ENCODE measurements around the gene ARHGEF19.
"Not testable (repeated sequence)": the region's sequence is repeated elsewhere in the genome, so short reads cannot be mapped to it uniquely, and the experiment has no call there.

ARHGEF19 gene

GRCh38 chr1:16170283-16170673, 42.2 kb downstream of the ARHGEF19 start:
- no peaks in the 10 kb centered on the region for H3K36me3 ChIP-seq (ENCODE audit: control insufficient read depth, insufficient read depth, low read length)
- no peak overlapping the region for H3K9ac ChIP-seq (ENCODE audit: low read length)
- peaks cover 75% of the 10 kb centered on the region for H3K4me1 ChIP-seq (ENCODE audit: control insufficient read depth, insufficient read depth, low read length)
- H3K4me3 ChIP-seq (ENCODE audit: low read length), result no peak overlapping the region
- no peaks in the 10 kb centered on the region for H3K27me3 ChIP-seq (ENCODE audit: control insufficient read depth, insufficient read depth, low read length)
- no peaks in the 10 kb centered on the region for H3K9me3 ChIP-seq (ENCODE audit: control insufficient read depth, low read length)

DNA sequence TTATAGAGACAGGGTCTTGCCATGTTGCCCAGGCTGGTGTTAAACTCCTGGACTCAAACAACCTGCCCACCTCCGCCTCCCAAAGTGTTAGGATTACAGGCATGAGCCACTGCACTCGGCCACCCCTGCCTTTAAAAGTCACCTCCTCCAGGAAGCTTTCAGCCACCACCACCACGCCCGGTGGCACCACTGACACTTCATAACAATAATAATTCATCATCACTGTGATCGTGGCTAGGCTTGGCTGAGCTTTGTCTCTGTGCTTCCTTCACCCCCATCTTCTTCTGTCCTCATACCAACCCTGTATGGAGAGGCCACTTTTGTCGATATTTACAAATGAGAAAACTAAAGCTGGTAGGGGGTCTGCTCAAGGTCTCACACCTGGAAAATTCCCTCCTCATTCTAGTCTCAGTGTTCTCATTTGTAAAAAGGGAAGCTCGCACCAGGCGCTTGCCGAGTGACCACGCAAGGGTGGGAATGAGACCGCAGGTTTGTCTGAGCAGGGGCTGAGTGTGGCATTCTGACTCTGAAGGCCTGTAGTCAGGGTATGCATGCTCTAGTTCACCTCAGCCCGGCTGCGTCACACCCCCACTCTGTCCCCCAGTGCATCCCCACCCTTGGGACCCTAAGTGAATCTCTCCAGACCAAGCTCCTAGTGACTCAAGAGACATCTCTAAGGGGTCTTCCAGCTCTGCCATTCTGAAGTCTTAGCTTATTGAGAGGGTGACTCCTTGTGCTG, 43.7 kb downstream of the ARHGEF19 start:
- Histone ChIP-seq H3K36me3 (ENCODE audit: control insufficient read depth, insufficient read depth, low read length) (no peaks in the 10 kb centered on the region), H3K9ac (ENCODE audit: low read length) (no peak overlapping the region), H3K27me3 (ENCODE audit: control insufficient read depth, insufficient read depth, low read length) (no peaks in the 10 kb centered on the region), H3K9me3 (ENCODE audit: control insufficient read depth, low read length) (no peaks in the 10 kb centered on the region), H3K4me1 (ENCODE audit: control insufficient read depth, insufficient read depth, low read length) (peaks cover 74% of the 10 kb centered on the region), H3K4me3 (ENCODE audit: low read length) (no peak overlapping the region)

DNA sequence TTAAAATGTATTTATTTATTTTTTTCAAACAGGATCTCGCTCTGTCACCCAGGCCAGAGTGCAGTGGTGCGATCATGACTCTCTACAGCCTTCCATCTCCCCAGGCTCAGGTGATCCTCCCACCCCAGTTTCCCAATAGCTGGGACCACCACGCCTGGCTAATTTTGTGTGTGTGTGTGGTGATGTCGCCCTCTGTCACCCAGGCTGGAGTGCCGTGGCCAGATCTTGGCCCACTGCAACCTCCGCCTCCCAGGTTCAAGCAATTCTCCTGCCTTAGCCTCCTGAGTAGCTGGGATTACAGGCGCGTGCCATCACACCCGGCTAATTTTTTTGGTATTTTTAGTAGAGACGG, 44.3 kb downstream of the ARHGEF19 start:
- Histone ChIP-seq H3K9ac (ENCODE audit: low read length) (peak overlapping the region; percentile 59), H3K4me1 (ENCODE audit: control insufficient read depth, insufficient read depth, low read length) (peaks cover 67% of the 10 kb centered on the region)
- H3K27me3 ChIP-seq (ENCODE audit: control insufficient read depth, insufficient read depth, low read length); H3K4me3 ChIP-seq (ENCODE audit: low read length); H3K9me3 ChIP-seq (ENCODE audit: control insufficient read depth, low read length); H3K36me3 ChIP-seq (ENCODE audit: control insufficient read depth, insufficient read depth, low read length): not testable (repeated sequence)

- Histone ChIP-seq H3K27me3 (ENCODE audit: control insufficient read depth, insufficient read depth, low read length) (no peaks in the 10 kb centered on the region), H3K36me3 (ENCODE audit: control insufficient read depth, insufficient read depth, low read length) (no peaks in the 10 kb centered on the region), H3K9ac (ENCODE audit: low read length) (peak overlapping the region; percentile 59), H3K9me3 (ENCODE audit: control insufficient read depth, low read length) (no peaks in the 10 kb centered on the region), H3K4me3 (ENCODE audit: low read length) (no peak overlapping the region), H3K4me1 (ENCODE audit: control insufficient read depth, insufficient read depth, low read length) (peaks cover 61% of the 10 kb centered on the region)
Observed at GRCh38 chr1:16167331-16168143, 44.9 kb downstream of the ARHGEF19 start.

- Histone ChIP-seq H3K27me3 (ENCODE audit: control insufficient read depth, insufficient read depth, low read length) (no peaks in the 10 kb centered on the region), H3K36me3 (ENCODE audit: control insufficient read depth, insufficient read depth, low read length) (no peaks in the 10 kb centered on the region), H3K4me3 (ENCODE audit: low read length) (no peak overlapping the region), H3K9ac (ENCODE audit: low read length) (no peak overlapping the region), H3K4me1 (ENCODE audit: control insufficient read depth, insufficient read depth, low read length) (peaks cover 57% of the 10 kb centered on the region), H3K9me3 (ENCODE audit: control insufficient read depth, low read length) (no peaks in the 10 kb centered on the region)
Observed at GRCh38 chr1:16166117-16166516, 46.3 kb downstream of the ARHGEF19 start.

DNA sequence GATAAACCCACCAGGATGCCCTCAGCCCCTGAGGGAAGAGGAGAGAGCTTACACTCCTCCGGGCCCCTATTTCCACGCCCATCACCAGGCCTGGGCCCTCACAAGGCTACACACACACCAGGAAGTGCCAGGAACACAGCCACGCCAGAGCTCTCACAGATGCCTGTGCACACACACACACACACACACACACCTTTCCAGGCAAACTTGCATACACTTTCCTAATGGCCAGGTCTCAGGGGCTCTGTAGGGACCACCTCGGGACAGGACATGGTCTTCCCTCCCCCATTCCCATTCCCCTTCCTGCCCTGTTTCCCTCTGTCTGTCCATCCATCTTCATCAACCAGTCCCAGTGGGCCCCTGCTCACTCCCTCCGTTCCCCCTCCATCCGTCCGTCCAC, 46.9 kb downstream of the ARHGEF19 start:
- no peak overlapping the region for H3K4me3 ChIP-seq (ENCODE audit: low read length)
- H3K27me3 ChIP-seq (ENCODE audit: control insufficient read depth, insufficient read depth, low read length), result no peaks in the 10 kb centered on the region
- no peaks in the 10 kb centered on the region for H3K9me3 ChIP-seq (ENCODE audit: control insufficient read depth, low read length)
- H3K9ac ChIP-seq (ENCODE audit: low read length), result peak overlapping the region; percentile 40
- H3K36me3 ChIP-seq (ENCODE audit: control insufficient read depth, insufficient read depth, low read length), result no peaks in the 10 kb centered on the region
- H3K4me1 ChIP-seq (ENCODE audit: control insufficient read depth, insufficient read depth, low read length), result peaks cover 53% of the 10 kb centered on the region

GRCh38 chr1:16165073-16165364, 47.4 kb downstream of the ARHGEF19 start:
- peak overlapping the region; percentile 40 for H3K9ac ChIP-seq (ENCODE audit: low read length)
- H3K4me3 ChIP-seq (ENCODE audit: low read length), result no peak overlapping the region
- H3K9me3 ChIP-seq (ENCODE audit: control insufficient read depth, low read length), result no peaks in the 10 kb centered on the region
- peaks cover 53% of the 10 kb centered on the region for H3K4me1 ChIP-seq (ENCODE audit: control insufficient read depth, insufficient read depth, low read length)
- no peaks in the 10 kb centered on the region for H3K27me3 ChIP-seq (ENCODE audit: control insufficient read depth, insufficient read depth, low read length)
- no peaks in the 10 kb centered on the region for H3K36me3 ChIP-seq (ENCODE audit: control insufficient read depth, insufficient read depth, low read length)

- Histone ChIP-seq H3K9ac (ENCODE audit: low read length) (no peak overlapping the region), H3K36me3 (ENCODE audit: control insufficient read depth, insufficient read depth, low read length) (no peaks in the 10 kb centered on the region), H3K9me3 (ENCODE audit: control insufficient read depth, low read length) (no peaks in the 10 kb centered on the region), H3K4me1 (ENCODE audit: control insufficient read depth, insufficient read depth, low read length) (peaks cover 55% of the 10 kb centered on the region), H3K4me3 (ENCODE audit: low read length) (no peak overlapping the region), H3K27me3 (ENCODE audit: control insufficient read depth, insufficient read depth, low read length) (no peaks in the 10 kb centered on the region)
Observed at GRCh38 chr1:16164213-16165072, 48.0 kb downstream of the ARHGEF19 start.

DNA sequence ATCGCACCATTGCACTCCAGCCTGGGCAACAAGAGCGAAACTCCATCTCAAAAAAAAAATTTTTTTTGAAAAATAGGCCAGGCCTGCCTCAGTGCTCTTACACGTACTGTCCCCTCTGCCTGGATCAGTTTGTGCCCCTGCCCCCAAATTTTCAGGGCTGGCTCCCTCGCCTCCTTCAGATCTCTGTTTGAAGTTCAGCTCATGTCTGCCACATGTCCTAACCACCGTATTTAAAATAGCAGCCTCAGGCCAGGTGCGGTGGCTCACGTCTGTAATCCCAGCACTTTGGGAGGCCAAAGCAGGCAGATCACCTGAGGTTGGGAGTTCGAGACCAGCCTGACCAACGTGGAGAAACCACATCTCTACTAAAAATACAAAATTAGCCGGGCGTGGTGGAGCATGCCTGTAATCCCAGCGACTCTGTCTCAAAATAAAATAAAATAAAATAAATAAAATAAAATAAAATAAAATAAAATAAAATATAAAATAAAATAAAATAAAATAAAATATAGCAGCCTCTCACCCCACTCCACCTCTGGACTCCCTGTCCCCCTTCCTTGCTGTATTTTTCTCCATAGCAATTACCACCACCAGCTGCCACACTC, 48.7 kb downstream of the ARHGEF19 start:
- H3K27me3 ChIP-seq (ENCODE audit: control insufficient read depth, insufficient read depth, low read length); H3K9me3 ChIP-seq (ENCODE audit: control insufficient read depth, low read length); H3K9ac ChIP-seq (ENCODE audit: low read length); H3K36me3 ChIP-seq (ENCODE audit: control insufficient read depth, insufficient read depth, low read length); H3K4me3 ChIP-seq (ENCODE audit: low read length): not testable (repeated sequence)
- peaks cover 56% of the 10 kb centered on the region for H3K4me1 ChIP-seq (ENCODE audit: control insufficient read depth, insufficient read depth, low read length)

GRCh38 chr1:16162163-16162822, 50.2 kb downstream of the ARHGEF19 start:
- Histone ChIP-seq H3K4me3 (ENCODE audit: low read length) (no peak overlapping the region), H3K4me1 (ENCODE audit: control insufficient read depth, insufficient read depth, low read length) (peaks cover 56% of the 10 kb centered on the region), H3K36me3 (ENCODE audit: control insufficient read depth, insufficient read depth, low read length) (no peaks in the 10 kb centered on the region), H3K27me3 (ENCODE audit: control insufficient read depth, insufficient read depth, low read length) (no peaks in the 10 kb centered on the region), H3K9me3 (ENCODE audit: control insufficient read depth, low read length) (no peaks in the 10 kb centered on the region), H3K9ac (ENCODE audit: low read length) (peak overlapping the region; percentile 48)

DNA sequence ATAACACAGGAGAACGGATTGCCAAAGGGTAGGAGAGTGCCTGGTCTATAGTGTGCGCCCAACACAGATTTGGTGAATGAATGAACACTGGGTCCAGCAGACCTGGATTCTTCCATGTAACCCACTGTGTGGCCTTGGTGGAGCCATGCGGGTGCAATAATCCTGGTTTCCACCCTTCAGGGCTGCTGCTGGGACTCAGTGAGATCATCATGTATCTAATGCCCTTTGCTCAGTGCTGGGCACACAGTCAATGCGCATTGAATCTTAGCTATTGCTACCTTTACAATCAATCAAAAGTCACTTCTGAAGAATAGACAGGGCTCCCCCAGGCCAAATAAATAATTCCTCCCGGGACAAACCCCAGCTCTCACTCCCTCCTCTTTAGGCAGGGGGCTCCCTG, 50.7 kb downstream of the ARHGEF19 start:
- H3K4me3 ChIP-seq (ENCODE audit: low read length), result no peak overlapping the region
- no peaks in the 10 kb centered on the region for H3K9me3 ChIP-seq (ENCODE audit: control insufficient read depth, low read length)
- H3K27me3 ChIP-seq (ENCODE audit: control insufficient read depth, insufficient read depth, low read length), result no peaks in the 10 kb centered on the region
- peaks cover 58% of the 10 kb centered on the region for H3K4me1 ChIP-seq (ENCODE audit: control insufficient read depth, insufficient read depth, low read length)
- H3K36me3 ChIP-seq (ENCODE audit: control insufficient read depth, insufficient read depth, low read length), result no peaks in the 10 kb centered on the region
- H3K9ac ChIP-seq (ENCODE audit: low read length), result no peak overlapping the region
